ENCODE measurements around the gene KIRREL3. TPM values are rescaled to one million over a fixed set of nuclear protein-coding genes. Genes with fewer than 3 reads are reported as not detected.

KIRREL3 gene
- total and polyA plus RNA-seq, 4 donors: 0.02 to 0.71 (median 0.15) TPM; not detected in 1

DNA sequence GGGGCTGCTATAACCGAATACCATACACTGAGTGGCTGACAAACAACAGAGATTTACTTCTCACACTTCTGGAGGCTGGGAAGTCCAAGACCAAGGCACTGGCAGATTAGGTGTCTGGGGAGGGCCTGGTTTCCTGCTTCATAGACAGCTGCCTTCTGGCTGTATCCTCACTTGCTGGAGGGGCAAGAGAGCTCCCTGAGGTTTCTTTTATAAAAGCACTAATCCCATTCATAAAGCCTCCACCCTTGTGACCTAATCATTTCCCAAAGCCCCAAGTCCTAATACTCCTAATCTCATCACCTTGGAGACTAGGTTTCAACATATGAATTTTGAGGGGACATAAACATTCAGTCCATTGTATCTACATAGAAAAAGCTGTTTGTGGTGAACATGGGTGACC lies 131.8 kb downstream of the KIRREL3 start:
- ATAC-seq (ENCODE audit: insufficient read depth, low FRiP score): no peak
- TF ChIP-seq, protein P1, sequence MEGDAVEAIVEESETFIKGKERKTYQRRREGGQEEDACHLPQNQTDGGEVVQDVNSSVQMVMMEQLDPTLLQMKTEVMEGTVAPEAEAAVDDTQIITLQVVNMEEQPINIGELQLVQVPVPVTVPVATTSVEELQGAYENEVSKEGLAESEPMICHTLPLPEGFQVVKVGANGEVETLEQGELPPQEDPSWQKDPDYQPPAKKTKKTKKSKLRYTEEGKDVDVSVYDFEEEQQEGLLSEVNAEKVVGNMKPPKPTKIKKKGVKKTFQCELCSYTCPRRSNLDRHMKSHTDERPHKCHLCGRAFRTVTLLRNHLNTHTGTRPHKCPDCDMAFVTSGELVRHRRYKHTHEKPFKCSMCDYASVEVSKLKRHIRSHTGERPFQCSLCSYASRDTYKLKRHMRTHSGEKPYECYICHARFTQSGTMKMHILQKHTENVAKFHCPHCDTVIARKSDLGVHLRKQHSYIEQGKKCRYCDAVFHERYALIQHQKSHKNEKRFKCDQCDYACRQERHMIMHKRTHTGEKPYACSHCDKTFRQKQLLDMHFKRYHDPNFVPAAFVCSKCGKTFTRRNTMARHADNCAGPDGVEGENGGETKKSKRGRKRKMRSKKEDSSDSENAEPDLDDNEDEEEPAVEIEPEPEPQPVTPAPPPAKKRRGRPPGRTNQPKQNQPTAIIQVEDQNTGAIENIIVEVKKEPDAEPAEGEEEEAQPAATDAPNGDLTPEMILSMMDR (IDR thresholded peaks at IDR 0.05; ENCODE audit: control extremely low read depth, extremely low read depth): no peak
- DNase-seq: peak in 1 of 3 donors; percentile 38
- H3K27ac ChIP-seq (ENCODE audit: low read depth in 1 of 2, low read length in 1 of 2): no peak overlapping the region
- no peak overlapping the region for H3K9ac ChIP-seq (ENCODE audit: insufficient read depth in 1 of 2, low read length in 2 of 2)
- no peaks in the 10 kb centered on the region for H3K27me3 ChIP-seq (ENCODE audit: control insufficient read depth in 3 of 3, insufficient read depth in 3 of 3, low read length in 2 of 3)
- peaks cover 0 to 17% (median 0%) of the 10 kb centered on the region in 5 donors for H3K4me1 ChIP-seq (ENCODE audit: control insufficient read depth in 5 of 5, insufficient read depth in 5 of 5, low read length in 5 of 5)
- no peak overlapping the region for H3K4me3 ChIP-seq
- no peaks in the 10 kb centered on the region for H3K9me3 ChIP-seq (ENCODE audit: control insufficient read depth in 4 of 4, insufficient read depth in 3 of 4, low read length in 3 of 4)
- whole genome bisulfite sequencing, 2 donors: 68 to 70% methylated on average over 1 of the region's 1 CpG
- no peaks in the 10 kb centered on the region for H3K36me3 ChIP-seq (ENCODE audit: control insufficient read depth in 4 of 4, insufficient read depth in 4 of 4, low read length in 4 of 4)

DNA sequence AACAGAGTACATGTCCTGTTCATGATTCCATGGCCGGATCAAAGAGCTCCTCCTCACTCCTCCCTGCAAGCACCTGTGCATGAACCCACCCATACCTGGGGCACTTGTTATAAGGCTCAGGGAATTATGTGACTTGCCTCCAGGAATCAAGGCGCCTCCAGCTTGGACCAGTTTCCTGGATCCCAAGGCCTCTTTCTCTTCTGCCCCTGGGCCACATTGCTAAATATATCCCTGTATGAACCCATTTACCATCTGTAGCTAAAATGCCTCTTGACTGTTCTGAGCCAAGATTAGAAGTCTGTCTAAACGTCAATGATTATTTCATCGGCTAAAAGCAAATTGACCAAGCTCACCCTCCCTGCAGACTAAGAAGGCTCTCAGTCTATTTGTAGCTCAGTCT lies 135.6 kb downstream of the KIRREL3 start:
- H3K9ac ChIP-seq (ENCODE audit: insufficient read depth in 1 of 2, low read length in 2 of 2): no peak overlapping the region
- DNase-seq: no peak
- no peaks in the 10 kb centered on the region for H3K36me3 ChIP-seq (ENCODE audit: control insufficient read depth in 4 of 4, insufficient read depth in 4 of 4, low read length in 4 of 4)
- H3K9me3 ChIP-seq (ENCODE audit: control insufficient read depth in 4 of 4, insufficient read depth in 3 of 4, low read length in 3 of 4): no peaks in the 10 kb centered on the region
- 86 to 87% methylated on average over 4 of the region's 4 CpGs for WGBS, 2 donors
- no peak overlapping the region for H3K27ac ChIP-seq (ENCODE audit: low read depth in 1 of 2, low read length in 1 of 2)
- TF ChIP-seq, protein P1 (IDR thresholded peaks at IDR 0.05; ENCODE audit: control extremely low read depth, extremely low read depth): no peak
- H3K27me3 ChIP-seq (ENCODE audit: control insufficient read depth in 3 of 3, insufficient read depth in 3 of 3, low read length in 2 of 3): no peaks in the 10 kb centered on the region
- no peak for ATAC-seq (ENCODE audit: insufficient read depth, low FRiP score)
- H3K4me1 ChIP-seq (ENCODE audit: control insufficient read depth in 5 of 5, insufficient read depth in 5 of 5, low read length in 5 of 5): peaks cover 0 to 17% (median 0%) of the 10 kb centered on the region in 5 donors
- no peak overlapping the region for H3K4me3 ChIP-seq

- no peaks in the 10 kb centered on the region for H3K27me3 ChIP-seq (ENCODE audit: control insufficient read depth in 3 of 3, insufficient read depth in 3 of 3, low read length in 2 of 3)
- H3K9me3 ChIP-seq (ENCODE audit: control insufficient read depth in 4 of 4, insufficient read depth in 3 of 4, low read length in 3 of 4): no peaks in the 10 kb centered on the region
- H3K4me3 ChIP-seq: no peak overlapping the region
- WGBS, 2 donors: 81 to 90% methylated on average over 21 of the region's 21 CpGs
- TF ChIP-seq, protein P1 (IDR thresholded peaks at IDR 0.05; ENCODE audit: control extremely low read depth, extremely low read depth): no peak
- no peak overlapping the region for H3K9ac ChIP-seq (ENCODE audit: insufficient read depth in 1 of 2, low read length in 2 of 2)
- H3K27ac ChIP-seq (ENCODE audit: low read depth in 1 of 2, low read length in 1 of 2): no peak overlapping the region
- DNase-seq (no peak), ATAC-seq (ENCODE audit: insufficient read depth, low FRiP score) (no peak)
- H3K36me3 ChIP-seq (ENCODE audit: control insufficient read depth in 4 of 4, insufficient read depth in 4 of 4, low read length in 4 of 4): no peaks in the 10 kb centered on the region
- peaks cover 0 to 17% (median 0%) of the 10 kb centered on the region in 5 donors for H3K4me1 ChIP-seq (ENCODE audit: control insufficient read depth in 5 of 5, insufficient read depth in 5 of 5, low read length in 5 of 5)
These were observed 137.1 kb downstream of the KIRREL3 start for GRCh38 chr11:126863294-126863997.
